CD14-positive monocyte (primary cell): ENCODE data around the gene DNMBP. TPM values are rescaled to one million over a fixed set of nuclear protein-coding genes. Genes with fewer than 3 reads are reported as not detected.

Source experiments
- DNase-seq, 3 donors: peaks; one replicate each; pipeline ENCODE4 v3.0.0-alpha.2; 2011 to 2022
- H2AFZ ChIP-seq: 2 replicates; pipeline ENCODE4 v1.6.0; 2012; ENCODE audit warnings: mild to moderate bottlenecking, low read depth, low read length, inconsistent platforms; ENCODE audit not compliant: insufficient read depth, poor library complexity, severe bottlenecking
- H3K27ac ChIP-seq, 2 donors: 1 replicate in 1 of 2; 2 replicates in 1 of 2; pipeline ENCODE4 v1.5.1; 2012 to 2013; ENCODE audit warnings: low read length in 2 of 2, control low read depth in 1 of 2, inconsistent platforms in 1 of 2, low read depth in 1 of 2, mild to moderate bottlenecking in 1 of 2
- H3K27me3 ChIP-seq, 2 donors: one replicate each; pipeline versions ENCODE4 v1.6.0 to v1.6.1; 2011 to 2013; ENCODE audit warnings: low read length in 2 of 2; ENCODE audit not compliant: control insufficient read depth in 2 of 2, insufficient read depth in 2 of 2
- H3K36me3 ChIP-seq, 2 donors: replicated peaks in 1 of 2; 1 replicate in 1 of 2; 2 replicates in 1 of 2; pipeline versions ENCODE4 v1.5.1 to v1.6.1; 2012 to 2013; ENCODE audit warnings: low read length in 2 of 2, control low read depth in 1 of 2, inconsistent platforms in 1 of 2, mild to moderate bottlenecking in 1 of 2; ENCODE audit not compliant: insufficient read depth in 2 of 2, control insufficient read depth in 1 of 2
- H3K4me1 ChIP-seq, 2 donors: 1 replicate in 1 of 2; 2 replicates in 1 of 2; pipeline versions ENCODE4 v1.5.1 to v1.6.1; 2012 to 2013; ENCODE audit warnings: low read length in 2 of 2, control low read depth in 1 of 2, inconsistent platforms in 1 of 2, mild to moderate bottlenecking in 1 of 2, moderate library complexity in 1 of 2; ENCODE audit not compliant: insufficient read depth in 2 of 2, control insufficient read depth in 1 of 2
- H3K4me2 ChIP-seq: replicated peaks from 2 replicates; pipeline ENCODE3; 2012; ENCODE audit warnings: low read length, moderate library complexity, mild to moderate bottlenecking; ENCODE audit not compliant: poor library complexity, severe bottlenecking; ENCODE audit errors: extremely low read depth
- H3K4me3 ChIP-seq, 3 experiments: fragments of 200-600 bp in 1 of 3; sonication (generic) in 1 of 3; replicated peaks in 1 of 3; 1 replicate in 2 of 3; 2 replicates in 1 of 3; pipeline ENCODE4 v1.5.1; 2011 to 2013; ENCODE audit warnings: low read length in 3 of 3, mild to moderate bottlenecking in 3 of 3, control low read depth in 2 of 3, low read depth in 2 of 3, inconsistent platforms in 1 of 3, moderate library complexity in 1 of 3
- H3K79me2 ChIP-seq: 2 replicates; pipeline ENCODE4 v1.6.0; 2012; ENCODE audit warnings: mild to moderate bottlenecking, control low read depth, inconsistent platforms, low read length, moderate library complexity; ENCODE audit not compliant: insufficient read depth
- H3K9ac ChIP-seq: 2 replicates; pipeline ENCODE4 v1.6.0; 2017; ENCODE audit warnings: low read length, mild to moderate bottlenecking; ENCODE audit not compliant: insufficient read depth, poor library complexity, severe bottlenecking
- H3K9me3 ChIP-seq, 2 donors: replicated peaks in 1 of 2; 1 replicate in 1 of 2; 2 replicates in 1 of 2; pipeline versions ENCODE4 v1.5.1 to v1.6.1; 2012 to 2013; ENCODE audit warnings: low read length in 2 of 2, control low read depth in 1 of 2; ENCODE audit not compliant: control insufficient read depth in 1 of 2, insufficient read depth in 1 of 2
- H4K20me1 ChIP-seq: 2 replicates; pipeline ENCODE4 v1.6.0; 2012; ENCODE audit warnings: mild to moderate bottlenecking, low read length, control low read depth, moderate library complexity; ENCODE audit not compliant: insufficient read depth
- H3K27ac Mint-ChIP-seq, 7 donors: one replicate each; pipeline ENCODE4 v1.8.0; 2020; ENCODE audit warnings: mild to moderate bottlenecking in 7 of 7, mixed read lengths in 7 of 7, moderate library complexity in 6 of 7, inconsistent platforms in 2 of 7
- H3K27me3 Mint-ChIP-seq, 3 donors: one replicate each; pipeline ENCODE4 v1.8.0; 2021 to 2022; ENCODE audit warnings: low read depth in 3 of 3, mild to moderate bottlenecking in 3 of 3, mixed read lengths in 3 of 3, moderate library complexity in 3 of 3, inconsistent platforms in 1 of 3
- H3K36me3 Mint-ChIP-seq, 2 donors: one replicate each; pipeline ENCODE4 v1.8.0; 2020; ENCODE audit warnings: mixed read lengths in 2 of 2, inconsistent platforms in 1 of 2, mild to moderate bottlenecking in 1 of 2
- H3K4me1 Mint-ChIP-seq: one replicate; pipeline ENCODE4 v1.8.0; 2020; ENCODE audit warnings: mild to moderate bottlenecking, mixed read lengths
- H3K4me3 Mint-ChIP-seq, 2 donors: one replicate each; pipeline ENCODE4 v1.8.0; 2020; ENCODE audit warnings: mild to moderate bottlenecking in 2 of 2, mixed read lengths in 2 of 2, moderate library complexity in 1 of 2
- H3K9me3 Mint-ChIP-seq, 7 donors: one replicate each; pipeline ENCODE4 v1.8.0; 2020 to 2022; ENCODE audit warnings: mixed read lengths in 7 of 7, mild to moderate bottlenecking in 6 of 7, moderate library complexity in 6 of 7, inconsistent platforms in 2 of 7
- WGBS: methylation state at CpG from one replicate; pipeline ENCODE4 v1.1.5; 2013; ENCODE audit warnings: missing lambda C conversion rate; ENCODE audit not compliant: insufficient coverage; 5-methylcytosine and 5-hydroxymethylcytosine counted together
- intact Hi-C, 2 donors: fragments of 100-400 bp; cut with micrococcal nuclease; formaldehyde crosslinking; loops; one replicate each; pipeline versions ENCODE4 v1.15.0 to v1.15.1; 2023
- polyA plus RNA-seq, 3 donors: library from polyadenylated mRNA; depleted of rRNA in 1 of 3; unstranded in 2 of 3; stranded (reverse) in 1 of 3; fragments of 300-500 nt in 2 of 3; fragments of >200 nt in 1 of 3; fragmentation: Illumina TruSeq in 2 of 3; gene quantifications; 1 replicate in 2 of 3; 2 replicates in 1 of 3; pipeline ENCODE4 v1.2.3, GENCODE V29; 2012 to 2021
- TF ChIP-seq, protein P1 (sequence below): fragments of 200-600 bp; IDR thresholded peaks from one replicate; pipeline ENCODE4 v1.8.0; 2022; ENCODE audit warnings: antibody characterized with exemption, mild to moderate bottlenecking

The DNMBP gene
- polyA plus RNA-seq, 3 donors = 0.83 to 10.3 (median 1.2) TPM

DNA sequence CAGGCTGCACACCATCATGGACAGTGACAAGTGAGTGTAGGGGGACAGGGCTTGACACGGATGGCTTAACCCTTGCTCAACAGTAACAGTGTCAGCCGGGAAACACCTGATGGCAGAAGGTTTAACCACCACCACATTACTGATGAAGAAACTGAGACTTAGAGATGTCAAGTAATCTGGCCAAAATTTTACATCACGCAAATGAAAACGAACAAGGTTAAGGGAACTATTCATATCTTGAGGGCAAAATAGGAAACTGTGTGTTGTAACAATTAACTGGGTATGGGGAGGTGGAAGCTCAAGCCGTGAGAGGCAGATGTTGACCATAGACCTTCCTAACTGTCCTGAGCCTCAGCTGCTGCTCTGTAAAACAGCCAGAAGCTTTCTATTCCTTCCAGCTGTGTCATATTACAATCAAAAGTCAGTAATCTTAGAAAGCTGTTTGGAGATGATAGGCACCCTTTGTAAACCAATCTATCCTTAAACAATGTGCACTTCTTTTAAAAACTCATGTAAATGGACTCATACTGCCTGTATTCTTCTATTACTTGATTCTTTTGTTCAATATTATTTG, 158.9 kb downstream of the DNMBP start:
- Histone ChIP-seq H4K20me1 (no peaks in the 10 kb centered on the region), H3K27me3 (no peaks in the 10 kb centered on the region), H3K36me3 (no peaks in the 10 kb centered on the region), H2AFZ (no peak overlapping the region), H3K79me2 (no peaks in the 10 kb centered on the region), H3K4me3 (no peak overlapping the region), H3K4me1 (peaks cover 5 to 6% of the 10 kb centered on the region in 2 donors), H3K4me2 (no peak overlapping the region), H3K9ac (no peak overlapping the region), H3K27ac (no peak overlapping the region), H3K9me3 (no peaks in the 10 kb centered on the region)
- peaks cover 0 to 2% (median 0%) of the 10 kb centered on the region in 7 donors for H3K9me3 Mint-ChIP-seq
- intact Hi-C loops = no loop called here
- H3K4me1 Mint-ChIP-seq = peaks cover 11% of the 10 kb centered on the region
- TF ChIP-seq, protein P1, sequence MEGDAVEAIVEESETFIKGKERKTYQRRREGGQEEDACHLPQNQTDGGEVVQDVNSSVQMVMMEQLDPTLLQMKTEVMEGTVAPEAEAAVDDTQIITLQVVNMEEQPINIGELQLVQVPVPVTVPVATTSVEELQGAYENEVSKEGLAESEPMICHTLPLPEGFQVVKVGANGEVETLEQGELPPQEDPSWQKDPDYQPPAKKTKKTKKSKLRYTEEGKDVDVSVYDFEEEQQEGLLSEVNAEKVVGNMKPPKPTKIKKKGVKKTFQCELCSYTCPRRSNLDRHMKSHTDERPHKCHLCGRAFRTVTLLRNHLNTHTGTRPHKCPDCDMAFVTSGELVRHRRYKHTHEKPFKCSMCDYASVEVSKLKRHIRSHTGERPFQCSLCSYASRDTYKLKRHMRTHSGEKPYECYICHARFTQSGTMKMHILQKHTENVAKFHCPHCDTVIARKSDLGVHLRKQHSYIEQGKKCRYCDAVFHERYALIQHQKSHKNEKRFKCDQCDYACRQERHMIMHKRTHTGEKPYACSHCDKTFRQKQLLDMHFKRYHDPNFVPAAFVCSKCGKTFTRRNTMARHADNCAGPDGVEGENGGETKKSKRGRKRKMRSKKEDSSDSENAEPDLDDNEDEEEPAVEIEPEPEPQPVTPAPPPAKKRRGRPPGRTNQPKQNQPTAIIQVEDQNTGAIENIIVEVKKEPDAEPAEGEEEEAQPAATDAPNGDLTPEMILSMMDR = no peak
- no CpG with 5 or more reads among the region's 5 CpGs for WGBS
- no peaks in the 10 kb centered on the region for H3K36me3 Mint-ChIP-seq
- no peak overlapping the region for H3K4me3 Mint-ChIP-seq
- H3K27ac Mint-ChIP-seq = peak overlapping the region in 2 of 7 donors; percentile 15 to 19
- DNase-seq = no peak
- H3K27me3 Mint-ChIP-seq = peaks cover 3 to 6% (median 4%) of the 10 kb centered on the region in 3 donors

DNA sequence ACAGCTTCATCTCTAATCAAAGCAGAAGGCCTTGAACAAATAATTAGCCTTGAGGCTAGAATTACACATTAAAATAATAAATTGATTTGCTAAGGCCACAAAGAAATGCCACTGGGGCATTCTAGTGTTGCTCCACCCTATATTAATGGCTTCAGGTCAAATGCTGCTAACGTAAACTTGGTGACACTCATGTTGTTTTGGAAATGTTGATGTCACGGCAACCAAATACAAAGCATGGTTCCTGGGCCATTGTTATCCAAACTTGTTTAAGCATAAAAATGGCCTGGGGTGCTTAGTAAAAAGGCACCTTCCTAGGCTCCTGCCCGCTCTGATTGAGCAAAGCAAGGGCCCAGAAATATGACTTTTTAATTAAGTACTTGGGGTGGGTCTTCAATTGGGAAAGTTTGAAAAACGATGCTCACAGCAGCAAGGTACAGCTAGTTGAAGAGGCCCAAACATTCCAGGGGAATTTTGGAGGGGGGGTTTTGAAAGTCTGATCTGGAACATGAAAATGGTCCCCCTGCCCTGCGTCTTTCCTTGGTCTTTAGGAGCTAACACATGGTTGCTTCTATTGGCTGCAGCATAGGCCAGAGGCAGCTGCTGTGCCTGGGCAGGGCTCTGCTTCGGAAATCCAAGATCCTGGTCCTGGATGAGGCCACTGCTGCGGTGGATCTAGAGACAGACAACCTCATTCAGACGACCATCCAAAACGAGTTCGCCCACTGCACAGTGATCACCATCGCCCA, 159.6 kb downstream of the DNMBP start:
- Histone ChIP-seq H3K4me1 (peaks cover 7 to 10% of the 10 kb centered on the region in 2 donors), H3K4me2 (no peak overlapping the region), H3K79me2 (no peaks in the 10 kb centered on the region), H3K9ac (no peak overlapping the region), H3K27me3 (no peaks in the 10 kb centered on the region), H3K27ac (no peak overlapping the region), H2AFZ (no peak overlapping the region), H3K9me3 (no peaks in the 10 kb centered on the region), H3K36me3 (no peaks in the 10 kb centered on the region), H4K20me1 (no peaks in the 10 kb centered on the region), H3K4me3 (no peak overlapping the region)
- TF ChIP-seq, protein P1 = no peak
- no peaks in the 10 kb centered on the region for H3K36me3 Mint-ChIP-seq
- H3K4me3 Mint-ChIP-seq = no peak overlapping the region
- intact Hi-C loops = no loop called here
- WGBS = 95% methylated on average over 6 of the region's 11 CpGs
- no peak for DNase-seq
- peaks cover 0 to 2% (median 0%) of the 10 kb centered on the region in 7 donors for H3K9me3 Mint-ChIP-seq
- peaks cover 3 to 6% (median 4%) of the 10 kb centered on the region in 3 donors for H3K27me3 Mint-ChIP-seq
- peak overlapping the region in 3 of 7 donors; percentile 15 to 77 (median 19) for H3K27ac Mint-ChIP-seq
- H3K4me1 Mint-ChIP-seq = peaks cover 15% of the 10 kb centered on the region
